GM12878 (cell line): Measurements from ENCODE around the gene FLOT1. TPM values are rescaled to one million over a fixed set of nuclear protein-coding genes. Genes with fewer than 3 reads are reported as not detected.
"Not testable (repeated sequence)": the region's sequence is repeated elsewhere in the genome, so short reads cannot be mapped to it uniquely, and the experiment has no call there.

ENCODE experiments used
- ATAC-seq: fragments of 200-7000 bp; cut with Tn5 transposase; 3 replicates; pipeline ENCODE4 v1.9.1; 2020; ENCODE audit warnings: mild to moderate bottlenecking, moderate library complexity
- BruUV-seq: library from RNA; stranded (reverse); fragments of 400-500 nt; replicated peaks from 2 replicates; lab custom pipeline; 2021; lab: Mats Ljungman, UMichigan
- CTCF ChIA-PET: fragments of 300-600 bp; sonication (Branson Sonifier 250); formaldehyde crosslinking; extraction: SDS; loops from one replicate; lab custom pipeline; 2021; ENCODE audit warnings: inconsistent platforms; lab: Yijun Ruan, JAX
- POLR2A ChIA-PET: fragments of 350-600 bp; formaldehyde crosslinking; extraction: SDS; loops from one replicate; lab custom pipeline; 2021; ENCODE audit warnings: inconsistent platforms; lab: Charles Lee
- RAD21 ChIA-PET: fragments of 300-600 bp; sonication (Branson Sonifier 250); formaldehyde crosslinking; loops from one replicate; lab custom pipeline; 2023; ENCODE audit warnings: antibody characterized with exemption; ENCODE audit not compliant: unreplicated experiment; lab: Charles Lee
- SMC1A ChIA-PET: fragments of 300-600 bp; sonication (Branson Sonifier 250); formaldehyde crosslinking; loops from one replicate; lab custom pipeline; 2023; ENCODE audit not compliant: unreplicated experiment, uncharacterized antibody; lab: Charles Lee
- DNase-seq: peaks from one replicate; pipeline ENCODE4 v3.0.0-alpha.2; 2011; ENCODE audit warnings: low read depth, low spot score
- FAIRE-seq: peaks from 3 replicates; lab custom pipeline; 2011; peaks lifted over from hg19 to GRCh38; lab: Jason Lieb, UNC
- H2AFZ ChIP-seq: 2 replicates; pipeline ENCODE4 v1.6.0; 2011; ENCODE audit warnings: low read depth, low read length, control low read depth; ENCODE audit not compliant: control insufficient read depth
- H3K27ac ChIP-seq: 2 replicates; pipeline ENCODE4 v1.5.1; 2011; ENCODE audit warnings: control low read depth; ENCODE audit not compliant: control insufficient read depth, insufficient read depth
- H3K27me3 ChIP-seq, 2 experiments: replicated peaks in 1 of 2; 2 replicates each; pipeline versions ENCODE4 v1.6.0 to v1.6.1; 2011; ENCODE audit warnings: low read length in 1 of 2; ENCODE audit not compliant: control insufficient read depth in 2 of 2, insufficient read depth in 2 of 2
- H3K36me3 ChIP-seq, 2 experiments: 2 replicates each; pipeline ENCODE4 v1.5.1; 2011; ENCODE audit warnings: low read length in 1 of 2; ENCODE audit not compliant: control insufficient read depth in 2 of 2, insufficient read depth in 2 of 2
- H3K4me1 ChIP-seq: 2 replicates; pipeline ENCODE4 v1.6.1; 2011; ENCODE audit warnings: mild to moderate bottlenecking, low read length, moderate library complexity, mixed read lengths; ENCODE audit not compliant: control insufficient read depth, insufficient read depth
- H3K4me2 ChIP-seq: 2 replicates; pipeline ENCODE4 v1.6.0; 2011; ENCODE audit warnings: control low read depth; ENCODE audit not compliant: control insufficient read depth, insufficient read depth
- H3K4me3 ChIP-seq: fragments of 200-600 bp; sonication (generic); 2 replicates; pipeline ENCODE4 v1.5.1; 2016
- H3K79me2 ChIP-seq: 2 replicates; pipeline ENCODE4 v1.6.0; 2011; ENCODE audit warnings: low read length; ENCODE audit not compliant: control insufficient read depth, insufficient read depth
- H3K9ac ChIP-seq: 2 replicates; pipeline ENCODE4 v1.8.0; 2011; ENCODE audit warnings: low read length, control low read depth, mixed read lengths; ENCODE audit not compliant: control insufficient read depth, insufficient read depth
- H3K9me3 ChIP-seq: replicated peaks from 3 replicates; pipeline ENCODE4 v1.5.1; 2011; ENCODE audit warnings: mild to moderate bottlenecking, low read length; ENCODE audit not compliant: control insufficient read depth, insufficient read depth
- H4K20me1 ChIP-seq: 2 replicates; pipeline ENCODE4 v1.6.0; 2011; ENCODE audit not compliant: control insufficient read depth, insufficient read depth
- IKZF2 ChIP-seq, 2 experiments: fragments of 450-650 bp; IDR thresholded peaks; 2 replicates each; pipeline ENCODE4 v1.6.1; 2017; ENCODE audit warnings: mild to moderate bottlenecking in 2 of 2, moderate library complexity in 2 of 2
- PAX8 ChIP-seq: fragments of 450-650 bp; IDR thresholded peaks from 2 replicates; pipeline ENCODE4 v1.6.1; 2017; ENCODE audit warnings: mild to moderate bottlenecking, moderate library complexity
- ZNF217 ChIP-seq: fragments of 450-650 bp; IDR thresholded peaks from 2 replicates; pipeline ENCODE4 v1.6.1; 2017; ENCODE audit warnings: antibody characterized with exemption, mild to moderate bottlenecking
- WGBS: methylation state at CpG from one replicate; pipeline ENCODE4 v1.1.6; 2016; ENCODE audit warnings: low lambda C conversion rate; ENCODE audit not compliant: insufficient replicate concordance, insufficient coverage; ENCODE audit errors: missing lambda C conversion rate; 5-methylcytosine and 5-hydroxymethylcytosine counted together
- in situ Hi-C: fragments of 300-500 bp; cut with MboI; formaldehyde crosslinking; loops from 9 replicates; pipeline ENCODE4 v1.14.3; 2018; ENCODE audit warnings: mixed read lengths
- intact Hi-C: fragments of 100-400 bp; cut with micrococcal nuclease; formaldehyde crosslinking; loops from one replicate; pipeline ENCODE4 v1.14.2; 2022; ENCODE audit not compliant: unreplicated experiment
- polyA plus RNA-seq, 11 experiments: library from polyadenylated mRNA; depleted of rRNA in 4 of 11; unstranded in 6 of 11; stranded (reverse) in 5 of 11; fragments of >200 nt; fragmentation: Nextera tagmentation in 4 of 11; fragmentation: Illumina TruSeq in 1 of 11; extraction: Ambion mirVana in 4 of 11; extraction: Trizol in 1 of 11; gene quantifications; 1 replicate in 1 of 11; 2 replicates in 10 of 11; pipeline versions ENCODE4 v1.2.1 to v1.2.3, GENCODE V29; 2011 to 2016; ENCODE audit warnings: inconsistent platforms in 2 of 11, missing spikeins in 2 of 11, low read depth in 1 of 11
- total RNA-seq, 4 experiments: library from RNA; depleted of rRNA in 3 of 4; stranded (reverse); fragments of >200 nt in 3 of 4; fragmentation: Illumina TruSeq in 1 of 4; extraction: Trizol in 1 of 4; gene quantifications; 2 replicates each; pipeline versions ENCODE4 v1.2.1 to v1.2.3, GENCODE V29; 2013 to 2021
- TF ChIP-seq, protein P1 (sequence below): fragments of 450-650 bp; IDR thresholded peaks from 2 replicates; pipeline ENCODE4 v1.6.1; 2016; ENCODE audit warnings: mild to moderate bottlenecking
- TF ChIP-seq, protein P2 (sequence below): fragments of 450-650 bp; IDR thresholded peaks from 2 replicates; pipeline ENCODE4 v1.6.1; 2017; ENCODE audit warnings: mild to moderate bottlenecking

The FLOT1 gene
- total and polyA plus RNA-seq, 10 of the 15 experiments (the other 5 are each of a cell fraction or from before 2014, with no cell fraction given) = 12.3 to 153 (median 112) TPM

DNA sequence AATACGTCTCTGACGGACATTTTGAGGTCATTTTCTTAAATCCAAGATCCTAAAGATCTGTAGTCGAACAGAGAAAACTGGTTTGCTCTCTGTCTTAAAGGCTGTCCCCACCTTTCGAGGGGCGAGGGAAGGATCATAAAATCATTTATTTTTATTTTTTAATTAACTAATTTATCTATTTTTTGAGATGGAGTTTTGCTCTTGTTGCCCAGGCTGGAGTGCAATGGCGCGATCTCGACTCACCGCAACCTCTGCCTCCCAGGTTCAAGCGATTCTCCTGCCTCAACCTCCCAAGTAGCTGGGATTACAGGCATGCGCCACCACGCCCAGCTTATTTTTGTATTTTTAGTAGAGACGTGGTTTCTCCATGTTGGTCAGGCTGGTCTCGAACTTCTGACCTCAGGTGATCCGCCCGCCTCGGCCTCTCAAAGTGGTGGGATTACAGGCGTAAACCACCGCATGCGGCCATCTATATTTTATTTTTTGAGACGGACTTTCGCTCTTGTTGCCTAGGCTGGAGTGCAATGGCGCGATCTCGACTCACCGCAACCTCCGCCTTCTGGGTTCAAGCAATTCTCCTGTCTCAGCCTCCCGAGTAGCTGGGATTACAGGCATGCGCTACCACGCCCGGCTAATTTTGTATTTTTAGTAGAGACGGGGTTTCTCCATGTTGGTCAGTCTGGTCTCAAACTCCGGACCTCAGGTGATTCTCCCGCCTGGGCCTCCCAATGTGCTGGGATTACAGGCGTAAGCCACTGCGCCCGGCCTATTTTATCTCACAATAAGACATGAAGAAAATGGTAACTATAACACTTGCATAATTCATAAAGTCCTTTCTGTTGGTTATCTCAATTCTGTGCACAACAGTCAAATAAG, 24.4 kb downstream of the FLOT1 start:
- not testable (repeated sequence) for BruUV-seq
- in situ Hi-C loops = loop anchor here (5.0 kb wide), 2 partner anchors 36 to 101 kb away; partner anchors contain the start of genes MRPS18B and PPP1R10

More for the DNA sequence above, 24.4 kb downstream of the FLOT1 start:
- H3K9me3 ChIP-seq, H3K27me3 ChIP-seq, ATAC-seq, FAIRE-seq, DNase-seq, H4K20me1 ChIP-seq, H3K4me1 ChIP-seq: not testable (repeated sequence)
- Histone ChIP-seq H3K9ac (peak overlapping the region; percentile 62), H3K4me3 (peak overlapping the region; percentile 83), H2AFZ (peak overlapping the region; percentile 66), H3K4me2 (peak overlapping the region; percentile 38), H3K79me2 (peaks cover 65% of the 10 kb centered on the region), H3K27ac (peak overlapping the region; percentile 92), H3K36me3 (peaks cover 3 to 14% of the 10 kb centered on the region in 2 experiments; a peak in 3 of 4 replicates)
- TF ChIP-seq ZNF217 = peak; percentile 56; the same call in 1 of the 2 replicates
- TF ChIP-seq, protein P1, sequence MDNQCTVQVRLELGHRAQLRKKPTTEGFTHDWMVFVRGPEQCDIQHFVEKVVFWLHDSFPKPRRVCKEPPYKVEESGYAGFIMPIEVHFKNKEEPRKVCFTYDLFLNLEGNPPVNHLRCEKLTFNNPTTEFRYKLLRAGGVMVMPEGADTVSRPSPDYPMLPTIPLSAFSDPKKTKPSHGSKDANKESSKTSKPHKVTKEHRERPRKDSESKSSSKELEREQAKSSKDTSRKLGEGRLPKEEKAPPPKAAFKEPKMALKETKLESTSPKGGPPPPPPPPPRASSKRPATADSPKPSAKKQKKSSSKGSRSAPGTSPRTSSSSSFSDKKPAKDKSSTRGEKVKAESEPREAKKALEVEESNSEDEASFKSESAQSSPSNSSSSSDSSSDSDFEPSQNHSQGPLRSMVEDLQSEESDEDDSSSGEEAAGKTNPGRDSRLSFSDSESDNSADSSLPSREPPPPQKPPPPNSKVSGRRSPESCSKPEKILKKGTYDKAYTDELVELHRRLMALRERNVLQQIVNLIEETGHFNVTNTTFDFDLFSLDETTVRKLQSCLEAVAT = peak; percentile 97
- 0 out of 2 replicates have a peak, but pooled peaks have one; percentile 88 for TF ChIP-seq PAX8
- TF ChIP-seq IKZF2 (IDR thresholded peaks at IDR 0.05) = peak in 1 of 2 experiments; percentile 44; a peak in 1 of 4 replicates
- TF ChIP-seq, protein P2, sequence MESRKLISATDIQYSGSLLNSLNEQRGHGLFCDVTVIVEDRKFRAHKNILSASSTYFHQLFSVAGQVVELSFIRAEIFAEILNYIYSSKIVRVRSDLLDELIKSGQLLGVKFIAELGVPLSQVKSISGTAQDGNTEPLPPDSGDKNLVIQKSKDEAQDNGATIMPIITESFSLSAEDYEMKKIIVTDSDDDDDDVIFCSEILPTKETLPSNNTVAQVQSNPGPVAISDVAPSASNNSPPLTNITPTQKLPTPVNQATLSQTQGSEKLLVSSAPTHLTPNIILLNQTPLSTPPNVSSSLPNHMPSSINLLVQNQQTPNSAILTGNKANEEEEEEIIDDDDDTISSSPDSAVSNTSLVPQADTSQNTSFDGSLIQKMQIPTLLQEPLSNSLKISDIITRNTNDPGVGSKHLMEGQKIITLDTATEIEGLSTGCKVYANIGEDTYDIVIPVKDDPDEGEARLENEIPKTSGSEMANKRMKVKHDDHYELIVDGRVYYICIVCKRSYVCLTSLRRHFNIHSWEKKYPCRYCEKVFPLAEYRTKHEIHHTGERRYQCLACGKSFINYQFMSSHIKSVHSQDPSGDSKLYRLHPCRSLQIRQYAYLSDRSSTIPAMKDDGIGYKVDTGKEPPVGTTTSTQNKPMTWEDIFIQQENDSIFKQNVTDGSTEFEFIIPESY = peak; percentile 76; the same call in 1 of the 2 replicates
- WGBS = 21% methylated on average over 37 of the region's 37 CpGs
- ChIA-PET CTCF (interaction anchor here (0.8 to 22.7 kb wide), 7 partner anchors 10 to 236 kb away, joined by 3 to 487 read pairs (median 4); partner anchors contain the start of gene NRM), RAD21 (interaction anchor here (1.1 to 11.2 kb wide), 6 partner anchors 18 to 369 kb away, joined by 3 to 209 read pairs (median 9); partner anchors contain the start of genes DHX16 and NRM), SMC1A (interaction anchor here (0.7 to 17.7 kb wide), 5 partner anchors 19 to 209 kb away, joined by 3 to 265 read pairs (median 3); partner anchors contain the start of gene NRM), POLR2A (interaction anchor here (0.9 to 11.6 kb wide), 13 partner anchors 11 to 165 kb away, joined by 3 to 200 read pairs (median 6); partner anchors contain the start of genes FLOT1 and NRM)
- intact Hi-C loops = loop anchor here (1.0 kb wide), 3 partner anchors 31 to 101 kb away; partner anchors contain the start of genes MRPS18B and PPP1R10
